ENCODE measurements around the gene MAGOHB. TPM values are rescaled to one million over a fixed set of nuclear protein-coding genes. Genes with fewer than 3 reads are reported as not detected.
"Not testable (repeated sequence)": the region's sequence is repeated elsewhere in the genome, so short reads cannot be mapped to it uniquely, and the experiment has no call there.

MAGOHB gene
- total RNA-seq, 1 experiment from 2014 or later, result 62.0 TPM

GRCh38 chr12:10618338-10618987 lies 5.1 kb upstream of the MAGOHB start:
- DNase-seq (ENCODE audit: low read depth, low spot score), result no peak
- in situ Hi-C loops (cut with HindIII; ENCODE audit: low pct_unique_long_range_greater_than_20kb, low sequenced_read_pairs), result no loop called here

GRCh38 chr12:10617863-10618262 lies 4.5 kb upstream of the MAGOHB start:
- in situ Hi-C loops (cut with HindIII; ENCODE audit: low pct_unique_long_range_greater_than_20kb, low sequenced_read_pairs), result no loop called here
- DNase-seq (ENCODE audit: low read depth, low spot score), result no peak

- in situ Hi-C loops (cut with HindIII; ENCODE audit: low pct_unique_long_range_greater_than_20kb, low sequenced_read_pairs), result no loop called here
- DNase-seq (ENCODE audit: low read depth, low spot score), result no peak
Observed at GRCh38 chr12:10615532-10615931, 2.1 kb upstream of the MAGOHB start.

GRCh38 chr12:10614056-10614370 lies 604 bp upstream of the MAGOHB start:
- no peak for DNase-seq (ENCODE audit: low read depth, low spot score)
- in situ Hi-C loops (cut with HindIII; ENCODE audit: low pct_unique_long_range_greater_than_20kb, low sequenced_read_pairs), result no loop called here

GRCh38 chr12:10612984-10613348 lies 443 bp downstream of the MAGOHB start:
- DNase-seq (ENCODE audit: low read depth, low spot score), result no peak
- in situ Hi-C loops (cut with HindIII; ENCODE audit: low pct_unique_long_range_greater_than_20kb, low sequenced_read_pairs), result no loop called here

GRCh38 chr12:10612110-10612509 lies 1.3 kb downstream of the MAGOHB start:
- in situ Hi-C loops (cut with HindIII; ENCODE audit: low pct_unique_long_range_greater_than_20kb, low sequenced_read_pairs), result no loop called here
- DNase-seq (ENCODE audit: low read depth, low spot score), result no peak

- in situ Hi-C loops (cut with HindIII; ENCODE audit: low pct_unique_long_range_greater_than_20kb, low sequenced_read_pairs); DNase-seq (ENCODE audit: low read depth, low spot score): not testable (repeated sequence)
Observed at GRCh38 chr12:10611258-10611657, 2.2 kb downstream of the MAGOHB start.

- no peak for DNase-seq (ENCODE audit: low read depth, low spot score)
- in situ Hi-C loops (cut with HindIII; ENCODE audit: low pct_unique_long_range_greater_than_20kb, low sequenced_read_pairs), result no loop called here
Observed at GRCh38 chr12:10610188-10610587, 3.2 kb downstream of the MAGOHB start.

- in situ Hi-C loops (cut with HindIII; ENCODE audit: low pct_unique_long_range_greater_than_20kb, low sequenced_read_pairs), result no loop called here
- DNase-seq (ENCODE audit: low read depth, low spot score), result peak; percentile 33
Observed at GRCh38 chr12:10607885-10608458, 5.4 kb downstream of the MAGOHB start.

- in situ Hi-C loops (cut with HindIII; ENCODE audit: low pct_unique_long_range_greater_than_20kb, low sequenced_read_pairs), result no loop called here
- DNase-seq (ENCODE audit: low read depth, low spot score), result no peak
Observed at GRCh38 chr12:10601860-10602259, 11.5 kb downstream of the MAGOHB start.

GRCh38 chr12:10600988-10601387 lies 12.4 kb downstream of the MAGOHB start:
- in situ Hi-C loops (cut with HindIII; ENCODE audit: low pct_unique_long_range_greater_than_20kb, low sequenced_read_pairs), result no loop called here
- no peak for DNase-seq (ENCODE audit: low read depth, low spot score)

GRCh38 chr12:10595881-10596280 lies 17.5 kb downstream of the MAGOHB start:
- DNase-seq (ENCODE audit: low read depth, low spot score), result no peak
- in situ Hi-C loops (cut with HindIII; ENCODE audit: low pct_unique_long_range_greater_than_20kb, low sequenced_read_pairs), result no loop called here

- DNase-seq (ENCODE audit: low read depth, low spot score), result no peak
Observed at GRCh38 chr12:10590966-10591365, 22.4 kb downstream of the MAGOHB start.

GRCh38 chr12:10584415-10584814 lies 29.0 kb downstream of the MAGOHB start:
- no peak for DNase-seq (ENCODE audit: low read depth, low spot score)
- in situ Hi-C loops (cut with HindIII; ENCODE audit: low pct_unique_long_range_greater_than_20kb, low sequenced_read_pairs), result no loop called here

More at GRCh38 chr12:10590966-10591365, 22.4 kb downstream of the MAGOHB start:
- in situ Hi-C loops (cut with HindIII; ENCODE audit: low pct_unique_long_range_greater_than_20kb, low sequenced_read_pairs), result no loop called here

- in situ Hi-C loops (cut with HindIII; ENCODE audit: low pct_unique_long_range_greater_than_20kb, low sequenced_read_pairs), result no loop called here
- DNase-seq (ENCODE audit: low read depth, low spot score), result no peak
Observed at GRCh38 chr12:10582704-10583103, 30.7 kb downstream of the MAGOHB start.

GRCh38 chr12:10582133-10582532 lies 31.3 kb downstream of the MAGOHB start:
- DNase-seq (ENCODE audit: low read depth, low spot score); in situ Hi-C loops (cut with HindIII; ENCODE audit: low pct_unique_long_range_greater_than_20kb, low sequenced_read_pairs): not testable (repeated sequence)

GRCh38 chr12:10574307-10574706 lies 39.1 kb downstream of the MAGOHB start:
- in situ Hi-C loops (cut with HindIII; ENCODE audit: low pct_unique_long_range_greater_than_20kb, low sequenced_read_pairs), result no loop called here
- DNase-seq (ENCODE audit: low read depth, low spot score), result no peak

GRCh38 chr12:10572021-10572490 lies 41.4 kb downstream of the MAGOHB start:
- in situ Hi-C loops (cut with HindIII; ENCODE audit: low pct_unique_long_range_greater_than_20kb, low sequenced_read_pairs); DNase-seq (ENCODE audit: low read depth, low spot score): not testable (repeated sequence)

- in situ Hi-C loops (cut with HindIII; ENCODE audit: low pct_unique_long_range_greater_than_20kb, low sequenced_read_pairs), result no loop called here
- no peak for DNase-seq (ENCODE audit: low read depth, low spot score)
Observed at GRCh38 chr12:10571141-10571540, 42.3 kb downstream of the MAGOHB start.
